ENCODE measurements around the gene EIF5. TPM values are rescaled to one million over a fixed set of nuclear protein-coding genes. Genes with fewer than 3 reads are reported as not detected.

EIF5 gene
- total RNA-seq, 1 donor from 2014 or later = 133 TPM

- Histone ChIP-seq H3K4me3 (ENCODE audit: low read depth, low read length) (no peak overlapping the region), H3K27me3 (ENCODE audit: control insufficient read depth, insufficient read depth, low read length) (peaks cover 2% of the 10 kb centered on the region), H3K36me3 (ENCODE audit: control insufficient read depth, insufficient read depth, low read length) (no peaks in the 10 kb centered on the region)
- no peak for TF ChIP-seq CTCF (IDR thresholded peaks at IDR 0.05; ENCODE audit: insufficient read depth, low read length, severe bottlenecking)
- FAIRE-seq (no peak), DNase-seq (ENCODE audit: low read depth) (no peak)
Measured at GRCh38 chr14:103294091-103294490, 39.9 kb upstream of the EIF5 start.

DNA sequence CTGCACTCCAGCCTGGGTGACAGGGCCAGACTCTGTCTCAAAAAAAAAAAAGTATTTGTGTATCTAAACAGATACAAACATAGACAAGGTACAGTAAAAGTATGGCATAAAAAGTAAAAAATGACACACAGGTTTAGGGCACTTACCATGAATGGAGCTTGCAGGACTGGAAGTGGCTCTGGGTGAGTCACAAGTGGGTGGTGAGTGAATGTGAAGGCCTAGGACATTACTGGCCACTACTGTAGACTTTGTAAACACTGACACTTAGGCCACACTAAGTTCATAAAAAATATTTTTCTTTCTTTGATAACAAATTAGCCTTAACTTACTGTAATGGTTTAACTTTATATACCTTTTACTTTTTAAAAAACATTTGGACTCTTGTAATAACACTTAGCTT is 38.0 kb upstream of the EIF5 start:
- DNase-seq (ENCODE audit: low read depth) (peak; percentile 80), FAIRE-seq (no peak)
- H3K4me3 ChIP-seq (ENCODE audit: low read depth, low read length) = no peak overlapping the region
- H3K27me3 ChIP-seq (ENCODE audit: control insufficient read depth, insufficient read depth, low read length) = peaks cover 2% of the 10 kb centered on the region
- TF ChIP-seq CTCF (IDR thresholded peaks at IDR 0.05; ENCODE audit: insufficient read depth, low read length, severe bottlenecking) = no peak
- H3K36me3 ChIP-seq (ENCODE audit: control insufficient read depth, insufficient read depth, low read length) = no peaks in the 10 kb centered on the region

- no peak overlapping the region for H3K4me3 ChIP-seq (ENCODE audit: low read depth, low read length)
- FAIRE-seq = no peak
- DNase-seq (ENCODE audit: low read depth) = no peak
- H3K36me3 ChIP-seq (ENCODE audit: control insufficient read depth, insufficient read depth, low read length) = no peaks in the 10 kb centered on the region
- H3K27me3 ChIP-seq (ENCODE audit: control insufficient read depth, insufficient read depth, low read length) = no peaks in the 10 kb centered on the region
- TF ChIP-seq CTCF (IDR thresholded peaks at IDR 0.05; ENCODE audit: insufficient read depth, low read length, severe bottlenecking) = no peak
Measured at GRCh38 chr14:103296987-103297386, 37.0 kb upstream of the EIF5 start.

DNA sequence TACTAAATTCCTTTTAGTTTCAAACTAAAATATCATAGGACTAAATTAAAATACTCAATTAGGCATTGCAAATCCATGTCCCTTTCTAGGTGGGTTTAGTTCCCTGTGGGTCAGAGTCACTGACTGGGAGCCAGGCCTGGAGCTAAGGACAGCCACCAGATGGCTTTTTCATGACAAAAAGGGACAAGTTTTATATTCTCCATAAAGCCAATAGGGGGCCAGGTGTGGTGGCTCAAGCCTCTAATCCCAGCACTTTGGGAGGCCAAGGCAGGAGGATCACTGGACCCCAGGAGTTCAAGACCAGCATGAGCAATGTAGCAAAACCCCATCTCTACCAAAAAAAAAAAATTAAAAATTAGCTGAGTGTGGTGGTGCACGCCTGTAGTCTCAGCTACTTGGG is 35.4 kb upstream of the EIF5 start:
- Histone ChIP-seq H3K36me3 (ENCODE audit: control insufficient read depth, insufficient read depth, low read length) (no peaks in the 10 kb centered on the region), H3K4me3 (ENCODE audit: low read depth, low read length) (no peak overlapping the region), H3K27me3 (ENCODE audit: control insufficient read depth, insufficient read depth, low read length) (no peaks in the 10 kb centered on the region)
- DNase-seq (ENCODE audit: low read depth) = no peak
- no peak for FAIRE-seq
- TF ChIP-seq CTCF (IDR thresholded peaks at IDR 0.05; ENCODE audit: insufficient read depth, low read length, severe bottlenecking) = no peak

- Histone ChIP-seq H3K27me3 (ENCODE audit: control insufficient read depth, insufficient read depth, low read length) (no peaks in the 10 kb centered on the region), H3K36me3 (ENCODE audit: control insufficient read depth, insufficient read depth, low read length) (no peaks in the 10 kb centered on the region), H3K4me3 (ENCODE audit: low read depth, low read length) (no peak overlapping the region)
- DNase-seq (ENCODE audit: low read depth) = peak; percentile 32
- TF ChIP-seq CTCF (IDR thresholded peaks at IDR 0.05; ENCODE audit: insufficient read depth, low read length, severe bottlenecking) = no peak
- no peak for FAIRE-seq
Measured at GRCh38 chr14:103301512-103302354, 32.3 kb upstream of the EIF5 start.

DNA sequence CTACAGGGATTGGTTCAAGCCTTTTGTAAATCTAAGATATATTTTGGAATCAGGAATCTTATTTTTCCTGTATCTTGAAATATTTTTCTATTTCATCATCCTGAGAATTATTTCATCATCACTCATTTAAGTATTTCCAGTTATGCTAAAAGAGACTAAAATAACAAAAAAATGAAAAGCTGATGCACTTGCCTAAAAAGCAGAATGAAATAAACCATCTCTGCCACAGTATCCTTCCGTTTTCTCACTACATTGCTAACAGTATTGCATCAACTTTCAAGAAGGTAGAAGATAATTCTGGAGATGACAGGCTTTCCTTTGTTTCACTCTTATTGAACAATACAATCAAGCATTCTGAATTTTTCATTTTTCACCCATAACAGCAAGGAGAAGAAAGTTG is 31.1 kb upstream of the EIF5 start:
- FAIRE-seq (no peak), DNase-seq (ENCODE audit: low read depth) (no peak)

More for the DNA sequence above, 31.1 kb upstream of the EIF5 start:
- no peaks in the 10 kb centered on the region for H3K36me3 ChIP-seq (ENCODE audit: control insufficient read depth, insufficient read depth, low read length)
- no peak for TF ChIP-seq CTCF (IDR thresholded peaks at IDR 0.05; ENCODE audit: insufficient read depth, low read length, severe bottlenecking)
- no peak overlapping the region for H3K4me3 ChIP-seq (ENCODE audit: low read depth, low read length)
- no peaks in the 10 kb centered on the region for H3K27me3 ChIP-seq (ENCODE audit: control insufficient read depth, insufficient read depth, low read length)

All from bronchial epithelial cell (primary cell).